Measurements from ENCODE around the gene KCTD18.

KCTD18 gene

GRCh38 chr2:200483729-200484198 lies 26.1 kb downstream of the KCTD18 start:
- Histone ChIP-seq H3K4me3 (ENCODE audit: low read length) (no peak overlapping the region), H3K36me3 (ENCODE audit: insufficient read depth, low read depth, low read length) (peaks cover 14% of the 10 kb centered on the region; the same call in 1 of the 2 replicates), H3K9me3 (ENCODE audit: insufficient read depth, low read depth, low read length) (no peaks in the 10 kb centered on the region), H3K27ac (ENCODE audit: low read length) (no peak overlapping the region), H3K27me3 (ENCODE audit: insufficient read depth, low read length) (no peaks in the 10 kb centered on the region), H3K9ac (ENCODE audit: low read depth, low read length) (no peak overlapping the region), H3K4me1 (ENCODE audit: insufficient read depth, low read length) (peaks cover 18% of the 10 kb centered on the region)

- peaks cover 18% of the 10 kb centered on the region for H3K4me1 ChIP-seq (ENCODE audit: insufficient read depth, low read length)
- no peak overlapping the region for H3K9ac ChIP-seq (ENCODE audit: low read depth, low read length)
These were observed 27.7 kb downstream of the KCTD18 start for GRCh38 chr2:200482194-200482593.

GRCh38 chr2:200479692-200480265 lies 30.1 kb downstream of the KCTD18 start:
- no peak overlapping the region for H3K9ac ChIP-seq (ENCODE audit: low read depth, low read length)
- no peak overlapping the region for H3K27ac ChIP-seq (ENCODE audit: low read length)

More at GRCh38 chr2:200482194-200482593, 27.7 kb downstream of the KCTD18 start:
- Histone ChIP-seq H3K27me3 (ENCODE audit: insufficient read depth, low read length) (no peaks in the 10 kb centered on the region), H3K36me3 (ENCODE audit: insufficient read depth, low read depth, low read length) (peaks cover 30% of the 10 kb centered on the region), H3K9me3 (ENCODE audit: insufficient read depth, low read depth, low read length) (no peaks in the 10 kb centered on the region), H3K4me3 (ENCODE audit: low read length) (no peak overlapping the region), H3K27ac (ENCODE audit: low read length) (no peak overlapping the region)

GRCh38 chr2:200477667-200478131 lies 32.2 kb downstream of the KCTD18 start:
- Histone ChIP-seq H3K4me3 (ENCODE audit: low read length) (no peak overlapping the region), H3K9ac (ENCODE audit: low read depth, low read length) (no peak overlapping the region), H3K27ac (ENCODE audit: low read length) (no peak overlapping the region), H3K9me3 (ENCODE audit: insufficient read depth, low read depth, low read length) (no peaks in the 10 kb centered on the region), H3K36me3 (ENCODE audit: insufficient read depth, low read depth, low read length) (peaks cover 72% of the 10 kb centered on the region), H3K4me1 (ENCODE audit: insufficient read depth, low read length) (peaks cover 18% of the 10 kb centered on the region), H3K27me3 (ENCODE audit: insufficient read depth, low read length) (no peaks in the 10 kb centered on the region)

More at GRCh38 chr2:200479692-200480265, 30.1 kb downstream of the KCTD18 start:
- no peaks in the 10 kb centered on the region for H3K27me3 ChIP-seq (ENCODE audit: insufficient read depth, low read length)
- peaks cover 21% of the 10 kb centered on the region for H3K4me1 ChIP-seq (ENCODE audit: insufficient read depth, low read length)
- H3K4me3 ChIP-seq (ENCODE audit: low read length), result no peak overlapping the region
- peaks cover 54% of the 10 kb centered on the region for H3K36me3 ChIP-seq (ENCODE audit: insufficient read depth, low read depth, low read length)
- H3K9me3 ChIP-seq (ENCODE audit: insufficient read depth, low read depth, low read length), result no peaks in the 10 kb centered on the region

GRCh38 chr2:200476836-200477235 lies 33.0 kb downstream of the KCTD18 start:
- no peak overlapping the region for H3K27ac ChIP-seq (ENCODE audit: low read length)
- H3K36me3 ChIP-seq (ENCODE audit: insufficient read depth, low read depth, low read length), result peaks cover 81% of the 10 kb centered on the region
- peaks cover 18% of the 10 kb centered on the region for H3K4me1 ChIP-seq (ENCODE audit: insufficient read depth, low read length)
- H3K27me3 ChIP-seq (ENCODE audit: insufficient read depth, low read length), result no peaks in the 10 kb centered on the region
- no peaks in the 10 kb centered on the region for H3K9me3 ChIP-seq (ENCODE audit: insufficient read depth, low read depth, low read length)
- no peak overlapping the region for H3K4me3 ChIP-seq (ENCODE audit: low read length)
- no peak overlapping the region for H3K9ac ChIP-seq (ENCODE audit: low read depth, low read length)

GRCh38 chr2:200475795-200476194 lies 34.1 kb downstream of the KCTD18 start:
- Histone ChIP-seq H3K9ac (ENCODE audit: low read depth, low read length) (no peak overlapping the region), H3K4me3 (ENCODE audit: low read length) (no peak overlapping the region), H3K36me3 (ENCODE audit: insufficient read depth, low read depth, low read length) (peaks cover 92% of the 10 kb centered on the region), H3K27ac (ENCODE audit: low read length) (no peak overlapping the region), H3K9me3 (ENCODE audit: insufficient read depth, low read depth, low read length) (no peaks in the 10 kb centered on the region), H3K27me3 (ENCODE audit: insufficient read depth, low read length) (no peaks in the 10 kb centered on the region), H3K4me1 (ENCODE audit: insufficient read depth, low read length) (peaks cover 14% of the 10 kb centered on the region)

- Histone ChIP-seq H3K27ac (ENCODE audit: low read length) (no peak overlapping the region), H3K9ac (ENCODE audit: low read depth, low read length) (no peak overlapping the region), H3K9me3 (ENCODE audit: insufficient read depth, low read depth, low read length) (no peaks in the 10 kb centered on the region), H3K4me3 (ENCODE audit: low read length) (no peak overlapping the region), H3K27me3 (ENCODE audit: insufficient read depth, low read length) (no peaks in the 10 kb centered on the region), H3K36me3 (ENCODE audit: insufficient read depth, low read depth, low read length) (peaks cover 98% of the 10 kb centered on the region), H3K4me1 (ENCODE audit: insufficient read depth, low read length) (peaks cover 3% of the 10 kb centered on the region; the same call in 1 of the 2 replicates)
These were observed 36.9 kb downstream of the KCTD18 start for GRCh38 chr2:200472853-200473464.

- no peaks in the 10 kb centered on the region for H3K27me3 ChIP-seq (ENCODE audit: insufficient read depth, low read length)
- no peak overlapping the region for H3K27ac ChIP-seq (ENCODE audit: low read length)
- H3K9ac ChIP-seq (ENCODE audit: low read depth, low read length), result no peak overlapping the region
- H3K9me3 ChIP-seq (ENCODE audit: insufficient read depth, low read depth, low read length), result no peaks in the 10 kb centered on the region
- peaks cover 98% of the 10 kb centered on the region for H3K36me3 ChIP-seq (ENCODE audit: insufficient read depth, low read depth, low read length)
- H3K4me1 ChIP-seq (ENCODE audit: insufficient read depth, low read length), result peaks cover 3% of the 10 kb centered on the region; the same call in 1 of the 2 replicates
- no peak overlapping the region for H3K4me3 ChIP-seq (ENCODE audit: low read length)
These were observed 37.8 kb downstream of the KCTD18 start for GRCh38 chr2:200471928-200472645.

- no peaks in the 10 kb centered on the region for H3K9me3 ChIP-seq (ENCODE audit: insufficient read depth, low read depth, low read length)
- no peak overlapping the region for H3K4me3 ChIP-seq (ENCODE audit: low read length)
- H3K9ac ChIP-seq (ENCODE audit: low read depth, low read length), result no peak overlapping the region
- H3K4me1 ChIP-seq (ENCODE audit: insufficient read depth, low read length), result peaks cover 2% of the 10 kb centered on the region; the same call in 1 of the 2 replicates
- peaks cover 98% of the 10 kb centered on the region for H3K36me3 ChIP-seq (ENCODE audit: insufficient read depth, low read depth, low read length)
- no peak overlapping the region for H3K27ac ChIP-seq (ENCODE audit: low read length)
- no peaks in the 10 kb centered on the region for H3K27me3 ChIP-seq (ENCODE audit: insufficient read depth, low read length)
These were observed 38.5 kb downstream of the KCTD18 start for GRCh38 chr2:200471324-200471848.

GRCh38 chr2:200470230-200470629 lies 39.6 kb downstream of the KCTD18 start:
- Histone ChIP-seq H3K27me3 (ENCODE audit: insufficient read depth, low read length) (no peaks in the 10 kb centered on the region), H3K4me1 (ENCODE audit: insufficient read depth, low read length) (no peaks in the 10 kb centered on the region; the same call in 1 of the 2 replicates), H3K27ac (ENCODE audit: low read length) (no peak overlapping the region), H3K36me3 (ENCODE audit: insufficient read depth, low read depth, low read length) (peaks cover 94% of the 10 kb centered on the region), H3K9me3 (ENCODE audit: insufficient read depth, low read depth, low read length) (no peaks in the 10 kb centered on the region), H3K9ac (ENCODE audit: low read depth, low read length) (no peak overlapping the region), H3K4me3 (ENCODE audit: low read length) (no peak overlapping the region)

- no peak overlapping the region for H3K4me3 ChIP-seq (ENCODE audit: low read length)
- no peak overlapping the region for H3K9ac ChIP-seq (ENCODE audit: low read depth, low read length)
- no peaks in the 10 kb centered on the region for H3K27me3 ChIP-seq (ENCODE audit: insufficient read depth, low read length)
- no peak overlapping the region for H3K27ac ChIP-seq (ENCODE audit: low read length)
- H3K9me3 ChIP-seq (ENCODE audit: insufficient read depth, low read depth, low read length), result no peaks in the 10 kb centered on the region
- no peaks in the 10 kb centered on the region; the same call in 1 of the 2 replicates for H3K4me1 ChIP-seq (ENCODE audit: insufficient read depth, low read length)
- peaks cover 94% of the 10 kb centered on the region for H3K36me3 ChIP-seq (ENCODE audit: insufficient read depth, low read depth, low read length)
These were observed 40.1 kb downstream of the KCTD18 start for GRCh38 chr2:200469708-200470211.
